NCI-H146 (cell line): Measurements from ENCODE around the gene TUB.

ENCODE experiments used
- DNase-seq: peaks from one replicate; lab custom pipeline; 2025; lab: John Stamatoyannopoulos, UW

The TUB gene

DNA sequence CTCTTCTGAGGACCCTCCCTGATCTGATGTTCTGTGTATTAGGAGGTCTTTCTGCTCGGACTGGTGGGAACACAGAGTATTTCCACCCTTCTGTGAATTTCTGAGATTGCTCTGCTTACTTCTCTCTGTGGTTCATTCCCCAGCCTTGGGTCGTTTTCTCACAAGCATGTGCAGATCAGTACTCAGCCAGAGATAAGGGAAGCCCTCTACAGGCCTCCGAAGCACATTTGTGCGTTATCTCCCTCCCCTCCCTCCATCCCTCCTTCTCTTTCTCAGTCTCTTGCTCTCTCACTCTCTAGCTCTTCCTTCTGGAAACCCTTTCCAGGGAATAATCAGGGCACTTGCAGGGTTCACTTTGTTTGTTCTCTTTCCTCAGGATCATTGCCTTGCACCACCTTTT lies 35.2 kb upstream of the TUB start:
- DNase-seq: no peak

DNA sequence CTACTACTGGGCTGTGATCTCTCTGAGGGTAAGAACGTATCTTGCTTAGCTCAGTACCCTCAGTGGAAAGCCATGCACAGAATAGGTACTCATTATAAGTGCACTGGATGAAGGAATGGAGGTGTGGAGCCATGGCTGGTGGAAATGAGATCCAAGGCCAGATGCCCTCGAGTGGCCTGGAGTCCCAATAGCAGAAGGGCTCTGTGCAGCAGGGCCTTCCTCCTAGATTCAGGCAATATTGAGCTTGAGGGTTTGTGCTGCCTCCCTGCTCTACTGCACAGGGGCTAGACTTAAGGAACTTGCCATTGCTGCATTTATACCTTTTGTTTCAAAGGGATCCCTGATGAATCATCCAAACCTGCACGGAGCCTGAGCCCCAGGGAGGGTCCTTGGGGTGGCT lies 33.6 kb upstream of the TUB start:
- no peak for DNase-seq

DNA sequence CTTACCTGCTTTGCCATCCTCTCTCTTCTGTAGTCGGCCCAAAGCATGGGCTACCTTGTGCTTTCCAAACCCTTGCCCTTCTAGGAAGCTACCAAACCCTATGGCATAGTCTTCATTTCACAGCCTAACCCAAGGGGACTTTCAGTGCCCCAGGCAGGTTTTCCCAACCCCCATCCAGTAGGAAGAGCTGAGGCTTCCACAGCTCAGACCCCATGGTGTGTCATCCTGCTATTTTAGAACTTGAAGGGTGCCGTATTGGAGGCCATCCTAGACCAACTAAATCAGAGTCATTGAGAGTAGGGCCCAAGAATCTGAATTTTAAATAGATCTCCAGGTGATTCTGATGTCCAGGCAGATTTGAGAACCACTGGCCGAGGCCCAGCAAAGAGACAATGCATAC lies 31.9 kb upstream of the TUB start:
- DNase-seq: no peak

- no peak for DNase-seq
Observed at GRCh38 chr11:8055091-8055835, 25.7 kb upstream of the TUB start.

GRCh38 chr11:8055836-8056526 lies 25.0 kb upstream of the TUB start:
- DNase-seq: no peak

DNA sequence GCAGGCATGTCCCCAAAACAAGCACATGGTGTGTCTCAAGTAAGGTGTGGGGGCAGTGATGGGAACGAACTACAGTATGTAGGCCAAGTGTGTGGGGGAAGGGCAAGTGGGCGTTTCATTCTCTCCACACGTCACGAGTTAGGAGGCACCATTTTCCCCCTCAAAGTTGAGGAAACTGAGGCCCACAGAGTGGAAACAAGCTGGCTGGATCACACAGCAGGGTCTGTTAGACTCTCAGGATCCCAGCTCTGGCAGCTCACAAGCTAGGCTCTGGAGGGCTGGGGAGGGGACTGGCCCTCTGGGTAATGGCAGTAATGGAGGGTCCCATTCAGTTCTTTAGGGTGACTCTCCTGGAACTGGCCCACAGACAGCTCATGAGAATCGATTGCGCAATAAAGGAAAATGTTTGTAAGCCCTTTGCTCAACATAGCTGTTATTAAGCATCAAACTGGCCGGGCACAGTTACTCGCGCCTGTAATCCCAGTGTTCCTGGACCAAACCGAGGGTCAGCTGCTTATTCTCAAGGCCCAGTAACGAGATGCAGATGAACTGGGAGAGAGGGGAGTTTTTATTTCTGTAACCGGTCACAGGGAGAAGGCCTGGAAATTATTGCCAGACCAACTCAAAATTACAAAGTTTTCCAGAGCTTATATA lies 24.1 kb upstream of the TUB start:
- no peak for DNase-seq

GRCh38 chr11:8058216-8058615 lies 22.8 kb upstream of the TUB start:
- no peak for DNase-seq

GRCh38 chr11:8059030-8059429 lies 22.0 kb upstream of the TUB start:
- no peak for DNase-seq

DNA sequence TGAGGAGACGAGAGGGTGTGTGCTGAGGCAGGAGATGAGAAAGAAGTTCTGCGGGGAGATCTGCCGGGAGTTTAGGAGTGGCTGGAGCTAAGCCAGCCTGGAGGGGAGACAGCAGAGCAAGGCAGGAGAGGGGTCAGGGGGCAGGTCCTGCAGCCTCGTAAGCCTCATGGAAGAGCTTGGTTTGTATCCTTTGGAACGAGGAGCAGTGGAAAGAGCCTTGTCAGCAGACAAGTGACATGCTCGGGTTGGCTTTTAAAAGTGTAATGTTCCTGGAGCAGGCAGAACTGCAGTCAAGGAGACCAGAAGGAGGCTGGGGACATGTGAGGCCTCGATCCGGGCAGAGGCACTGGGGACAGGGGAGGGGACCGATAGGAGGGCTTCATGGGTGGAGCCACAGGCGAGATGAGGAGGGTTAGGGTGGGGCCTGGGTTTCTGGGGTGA lies 21.4 kb upstream of the TUB start:
- DNase-seq: no peak

GRCh38 chr11:8060146-8060719 lies 20.8 kb upstream of the TUB start:
- DNase-seq: no peak

- DNase-seq: no peak
Observed at GRCh38 chr11:8060801-8061554, 20.0 kb upstream of the TUB start.

- no peak for DNase-seq
Observed at GRCh38 chr11:8061555-8062428, 19.2 kb upstream of the TUB start.

- no peak for DNase-seq
Observed at GRCh38 chr11:8062781-8063257, 18.2 kb upstream of the TUB start.

- no peak for DNase-seq
Observed at GRCh38 chr11:8063324-8063723, 17.7 kb upstream of the TUB start.

DNA sequence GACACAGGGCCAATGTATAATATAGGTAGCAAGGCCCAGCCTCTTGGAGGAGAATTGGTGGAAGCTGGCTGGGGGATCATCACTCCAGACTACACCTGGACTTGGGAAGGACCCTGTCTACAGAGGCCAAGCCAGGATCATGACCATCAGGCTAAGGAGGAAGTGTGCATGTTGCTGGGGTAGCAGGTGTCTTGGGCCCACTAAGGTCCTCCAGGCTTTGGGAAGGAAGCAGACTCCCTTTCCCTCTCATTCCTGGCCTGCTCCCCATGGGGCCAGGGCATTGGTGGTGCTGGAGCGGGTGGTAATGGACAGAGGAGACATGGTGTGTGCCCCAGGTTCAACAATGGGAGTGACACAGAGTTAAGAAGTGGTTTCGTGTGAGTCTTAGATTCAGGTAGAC lies 16.0 kb upstream of the TUB start:
- DNase-seq: no peak

DNA sequence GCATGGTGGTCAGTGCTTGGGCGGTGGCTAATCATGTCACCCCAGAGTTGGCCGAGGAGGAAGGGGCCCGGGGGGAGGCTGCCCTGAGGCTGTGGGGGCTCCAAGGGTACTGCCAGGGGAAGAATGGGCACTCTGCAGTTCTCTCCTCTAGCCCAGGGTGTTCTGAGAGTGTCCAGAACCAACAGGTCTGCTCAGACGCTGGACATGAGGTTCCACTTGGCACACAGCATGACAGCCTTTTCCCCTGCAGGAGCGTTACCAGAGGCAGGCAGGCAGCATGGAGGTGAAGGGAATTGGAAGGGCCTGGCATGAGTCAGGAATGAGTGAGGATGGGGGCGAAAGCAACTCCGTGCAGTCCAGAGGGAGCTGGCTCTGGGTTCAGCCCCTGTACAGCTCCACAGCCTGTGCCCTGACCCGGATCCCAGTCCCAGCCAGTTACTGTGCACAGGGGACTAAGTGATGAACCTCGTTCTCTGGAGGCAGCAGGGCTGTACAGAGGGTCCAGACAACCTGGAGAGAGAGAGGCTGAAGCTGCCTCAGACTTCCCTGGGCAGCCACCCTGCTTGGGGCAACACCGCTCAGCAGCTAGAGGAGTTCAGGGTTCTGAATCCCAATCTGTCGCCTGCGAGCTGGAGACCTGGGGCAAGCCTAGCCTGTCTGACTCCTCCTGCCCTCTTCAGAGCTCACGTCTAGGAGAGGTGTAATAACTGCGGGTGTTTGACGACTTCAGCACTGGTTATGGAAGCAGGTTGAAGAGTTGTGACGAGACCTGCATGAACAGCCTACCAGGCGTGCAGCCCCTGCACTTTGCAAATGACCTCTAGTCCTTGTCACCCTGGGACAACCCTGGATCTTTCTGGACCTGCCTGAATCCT lies 14.7 kb upstream of the TUB start:
- DNase-seq: no peak

DNA sequence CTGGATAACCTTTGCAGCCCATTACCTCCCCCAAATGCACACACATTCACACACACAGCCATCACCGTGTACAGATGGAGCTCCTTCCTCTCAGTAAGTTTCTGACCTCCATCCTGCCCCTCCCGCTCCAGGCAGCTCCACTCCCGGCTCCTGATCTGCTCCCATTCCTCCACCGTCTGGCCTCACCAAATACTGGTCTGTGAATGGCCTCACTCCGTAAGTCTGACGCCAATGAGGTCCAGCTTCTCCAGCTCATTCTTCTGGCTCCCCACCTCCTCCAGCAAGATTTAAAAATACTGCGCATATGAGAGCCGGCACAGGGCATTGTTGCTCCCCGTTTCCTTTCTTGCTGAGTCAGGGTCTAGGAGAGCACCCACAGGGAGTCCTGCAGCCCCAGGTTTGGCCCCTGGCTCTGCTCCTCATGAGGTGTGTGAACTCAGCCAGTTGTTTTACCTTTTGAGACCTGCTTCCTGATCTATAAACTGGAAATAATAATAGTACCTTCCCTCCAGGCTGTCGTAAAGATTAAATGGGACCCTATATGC lies 14.0 kb upstream of the TUB start:
- no peak for DNase-seq

DNA sequence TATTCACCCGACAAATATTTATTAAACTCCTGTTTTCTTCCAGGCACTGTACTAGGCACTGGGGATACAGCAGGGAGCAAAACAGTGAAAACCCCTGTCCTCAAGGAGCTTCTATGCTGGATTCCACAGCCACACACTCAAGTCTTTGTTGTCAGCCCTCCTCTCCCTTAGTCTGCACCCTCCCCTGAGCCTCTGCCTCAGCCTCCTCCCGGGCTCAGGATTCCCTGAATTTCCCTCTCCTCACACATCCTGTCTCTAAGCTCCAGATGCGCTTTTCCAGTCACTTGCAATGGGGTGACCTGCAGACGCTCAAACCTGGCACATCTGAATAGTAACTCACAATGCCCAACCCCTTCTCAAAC lies 13.5 kb upstream of the TUB start:
- DNase-seq: no peak

- no peak for DNase-seq
Observed at GRCh38 chr11:8067929-8068575, 13.0 kb upstream of the TUB start.
